Uterus (tissue), 4 donors: ENCODE data around the gene MMP27. TPM values are rescaled to one million over a fixed set of nuclear protein-coding genes. Genes with fewer than 3 reads are reported as not detected.

Experiments
- DNase-seq, 2 donors: peaks; one replicate each; pipeline ENCODE4 v3.0.0-alpha.2; 2019 to 2020
- H3K27ac ChIP-seq, 2 donors: fragments of 200-600 bp; sonication (generic); 1 replicate in 1 of 2; 2 replicates in 1 of 2; pipeline ENCODE4 v1.5.1; 2016 to 2018
- H3K27me3 ChIP-seq, 2 donors: fragments of 200-600 bp; sonication (generic); one replicate each; pipeline ENCODE4 v1.5.1; 2018 to 2019; ENCODE audit warnings: control low read depth in 1 of 2
- H3K36me3 ChIP-seq, 2 donors: fragments of 200-600 bp; sonication (generic); one replicate each; pipeline ENCODE4 v1.5.1; 2019; ENCODE audit warnings: control low read depth in 1 of 2
- H3K4me1 ChIP-seq, 2 donors: fragments of 200-600 bp; sonication (generic); one replicate each; pipeline ENCODE4 v1.5.1; 2018 to 2019; ENCODE audit warnings: control low read depth in 1 of 2
- H3K4me3 ChIP-seq, 2 donors: fragments of 200-600 bp; sonication (generic); 1 replicate in 1 of 2; 2 replicates in 1 of 2; pipeline ENCODE4 v1.5.1; 2018 to 2019; ENCODE audit warnings: mild to moderate bottlenecking in 1 of 2
- H3K9me3 ChIP-seq, 2 donors: fragments of 200-600 bp; sonication (generic); one replicate each; pipeline ENCODE4 v1.5.1; 2019; ENCODE audit warnings: control low read depth in 1 of 2
- POLR2A ChIP-seq, 2 donors: fragments of 450-650 bp; IDR thresholded peaks; one replicate each; pipeline ENCODE4 v1.6.1; 2016; ENCODE audit warnings: antibody characterized with exemption in 2 of 2, mild to moderate bottlenecking in 1 of 2, moderate library complexity in 1 of 2
- intact Hi-C: fragments of 100-400 bp; cut with DNase I; formaldehyde crosslinking; loops from one replicate; pipeline ENCODE4 v1.15.1; 2023; ENCODE audit warnings: low total_unique reads
- total RNA-seq, 4 donors: library from RNA; depleted of rRNA in 3 of 4; stranded (reverse); fragments of >200 nt in 3 of 4; gene quantifications; one replicate each; pipeline versions ENCODE4 v1.1.0 to v1.2.4, GENCODE V29; 2014 to 2023
- TF ChIP-seq, protein P1 (sequence below), 4 experiments: fragments of 200-600 bp in 2 of 4; fragments of 450-650 bp in 2 of 4; sonication (generic) in 2 of 4; IDR thresholded peaks; one replicate each; pipeline ENCODE4 v1.5.1; 2016 to 2019; ENCODE audit warnings: antibody characterized with exemption in 4 of 4, mild to moderate bottlenecking in 2 of 4, moderate library complexity in 1 of 4
- donor health status: DM: yes; HTN: yes; CAD: no.

Gene MMP27
- total RNA-seq, 4 donors from 2014 or later: not detected

GRCh38 chr11:102662607-102663006 lies 43.0 kb downstream of the MMP27 start:
- Histone ChIP-seq H3K9me3 (no peaks in the 10 kb centered on the region), H3K4me3 (no peak overlapping the region), H3K4me1 (no peaks in the 10 kb centered on the region), H3K27me3 (no peaks in the 10 kb centered on the region), H3K27ac (no peak overlapping the region), H3K36me3 (no peaks in the 10 kb centered on the region)
- no peak for TF ChIP-seq POLR2A (IDR thresholded peaks at IDR 0.05)
- TF ChIP-seq, protein P1, sequence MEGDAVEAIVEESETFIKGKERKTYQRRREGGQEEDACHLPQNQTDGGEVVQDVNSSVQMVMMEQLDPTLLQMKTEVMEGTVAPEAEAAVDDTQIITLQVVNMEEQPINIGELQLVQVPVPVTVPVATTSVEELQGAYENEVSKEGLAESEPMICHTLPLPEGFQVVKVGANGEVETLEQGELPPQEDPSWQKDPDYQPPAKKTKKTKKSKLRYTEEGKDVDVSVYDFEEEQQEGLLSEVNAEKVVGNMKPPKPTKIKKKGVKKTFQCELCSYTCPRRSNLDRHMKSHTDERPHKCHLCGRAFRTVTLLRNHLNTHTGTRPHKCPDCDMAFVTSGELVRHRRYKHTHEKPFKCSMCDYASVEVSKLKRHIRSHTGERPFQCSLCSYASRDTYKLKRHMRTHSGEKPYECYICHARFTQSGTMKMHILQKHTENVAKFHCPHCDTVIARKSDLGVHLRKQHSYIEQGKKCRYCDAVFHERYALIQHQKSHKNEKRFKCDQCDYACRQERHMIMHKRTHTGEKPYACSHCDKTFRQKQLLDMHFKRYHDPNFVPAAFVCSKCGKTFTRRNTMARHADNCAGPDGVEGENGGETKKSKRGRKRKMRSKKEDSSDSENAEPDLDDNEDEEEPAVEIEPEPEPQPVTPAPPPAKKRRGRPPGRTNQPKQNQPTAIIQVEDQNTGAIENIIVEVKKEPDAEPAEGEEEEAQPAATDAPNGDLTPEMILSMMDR (IDR thresholded peaks at IDR 0.05): no peak
- intact Hi-C loops: no loop called here
- DNase-seq: no peak

GRCh38 chr11:102661040-102661439 lies 44.5 kb downstream of the MMP27 start:
- no peaks in the 10 kb centered on the region for H3K27me3 ChIP-seq
- no peak overlapping the region for H3K4me3 ChIP-seq
- H3K9me3 ChIP-seq: no peaks in the 10 kb centered on the region
- H3K27ac ChIP-seq: no peak overlapping the region
- no peaks in the 10 kb centered on the region for H3K36me3 ChIP-seq
- intact Hi-C loops: no loop called here
- no peaks in the 10 kb centered on the region for H3K4me1 ChIP-seq
- DNase-seq: no peak
- TF ChIP-seq, protein P1 (IDR thresholded peaks at IDR 0.05): no peak
- no peak for TF ChIP-seq POLR2A (IDR thresholded peaks at IDR 0.05)

DNA sequence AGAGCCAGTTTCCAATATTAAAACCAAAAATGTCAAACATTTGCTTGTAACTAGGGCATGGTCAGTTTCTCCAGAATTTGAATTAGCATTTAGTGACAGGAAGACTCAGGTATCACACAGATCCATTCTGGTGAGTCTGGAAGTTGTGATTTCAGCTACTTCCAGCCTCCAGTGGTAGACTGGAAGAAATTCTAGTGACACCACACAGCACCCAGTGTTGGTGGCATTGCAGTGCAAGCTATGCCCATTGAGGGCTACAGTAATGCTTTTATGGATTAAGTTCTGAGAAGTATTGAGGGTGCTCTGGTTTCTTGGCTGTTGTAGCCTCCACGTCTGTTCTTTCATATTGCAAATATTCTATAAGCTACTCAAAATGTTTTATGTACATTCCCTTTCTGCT lies 49.0 kb downstream of the MMP27 start:
- Histone ChIP-seq H3K27me3 (no peaks in the 10 kb centered on the region), H3K27ac (no peak overlapping the region), H3K9me3 (no peaks in the 10 kb centered on the region), H3K4me3 (no peak overlapping the region), H3K36me3 (no peaks in the 10 kb centered on the region), H3K4me1 (no peaks in the 10 kb centered on the region)
- no peak for TF ChIP-seq POLR2A (IDR thresholded peaks at IDR 0.05)
- TF ChIP-seq, protein P1 (IDR thresholded peaks at IDR 0.05): no peak
- intact Hi-C loops: no loop called here
- DNase-seq: no peak

- DNase-seq: no peak
- no peak overlapping the region for H3K27ac ChIP-seq
- intact Hi-C loops: no loop called here
- H3K27me3 ChIP-seq: no peaks in the 10 kb centered on the region
- TF ChIP-seq, protein P1 (IDR thresholded peaks at IDR 0.05): no peak
- TF ChIP-seq POLR2A (IDR thresholded peaks at IDR 0.05): no peak
- H3K9me3 ChIP-seq: no peaks in the 10 kb centered on the region
- H3K4me3 ChIP-seq: no peak overlapping the region
- no peaks in the 10 kb centered on the region for H3K36me3 ChIP-seq
- no peaks in the 10 kb centered on the region for H3K4me1 ChIP-seq
These were observed 50.0 kb downstream of the MMP27 start for GRCh38 chr11:102655547-102655946.

DNA sequence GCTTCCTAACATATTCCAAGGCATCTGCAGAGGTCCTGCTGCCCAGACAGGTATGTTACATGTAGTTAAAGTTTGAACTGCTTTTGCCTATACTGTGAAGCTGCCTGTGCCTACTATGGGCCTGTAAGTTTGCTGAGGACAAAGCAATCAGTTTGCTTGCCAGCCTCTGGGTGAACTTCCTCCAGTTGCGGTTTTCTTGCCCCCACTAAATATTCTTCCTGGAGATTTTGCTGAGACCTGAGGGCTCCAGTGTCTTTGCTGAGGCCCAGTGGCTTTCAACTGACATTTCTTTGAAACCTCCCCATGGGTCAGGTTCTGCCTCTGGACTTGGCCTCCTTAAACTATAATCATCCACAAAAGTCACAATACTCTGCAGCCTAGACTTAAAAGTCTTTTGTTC lies 50.8 kb downstream of the MMP27 start:
- no peaks in the 10 kb centered on the region for H3K9me3 ChIP-seq
- no peak for TF ChIP-seq POLR2A (IDR thresholded peaks at IDR 0.05)
- TF ChIP-seq, protein P1 (IDR thresholded peaks at IDR 0.05): no peak
- no peaks in the 10 kb centered on the region for H3K36me3 ChIP-seq
- H3K4me1 ChIP-seq: no peaks in the 10 kb centered on the region
- intact Hi-C loops: no loop called here
- H3K4me3 ChIP-seq: no peak overlapping the region
- H3K27ac ChIP-seq: no peak overlapping the region
- no peaks in the 10 kb centered on the region for H3K27me3 ChIP-seq
- DNase-seq: no peak
